ENCODE measurements around the gene LEF1. TPM values are rescaled to one million over a fixed set of nuclear protein-coding genes. Genes with fewer than 3 reads are reported as not detected.

LEF1 gene
- 2.0 and 3.0 TPM in 2 replicates for total RNA-seq (2022)
- percentile 28 among the genes with signal in this experiment for Bru-seq, nascent RNA
- percentile 16 among the genes with signal in this experiment for BruChase-seq, experiment 1, labeled RNA remaining after a 6-hour chase
- percentile 19 among the genes with signal in this experiment for BruChase-seq, experiment 2, labeled RNA remaining after a 2-hour chase
- long read RNA-seq, partial matches to known transcripts: 0 of 6 reads
- long read RNA-seq, other reads (novel, unspliced or antisense): 1 of 6 reads

GRCh38 chr4:108168671-108169523, at the start of gene LEF1:
TSS of gene LEF1 (minus strand) at chr4:108168932. CDS start at chr4:108167767, 1,165 bp downstream.
- Mint-ChIP-seq H3K36me3 (ENCODE audit: insufficient read depth, unreplicated experiment) (no peaks in the 10 kb centered on the region), H3K27ac (ENCODE audit: low read depth, unreplicated experiment) (no peak within 1 kb of the TSS), H3K4me1 (ENCODE audit: insufficient read depth, unreplicated experiment) (peaks cover 15% of the 10 kb centered on the region), H3K4me3 (ENCODE audit: unreplicated experiment) (peak within 1 kb of the TSS; percentile 85), H3K27me3 (ENCODE audit: insufficient read depth, unreplicated experiment) (peaks cover 39% of the 10 kb centered on the region), H3K9me3 (ENCODE audit: unreplicated experiment) (no peaks in the 10 kb centered on the region)
- peak; percentile 63 for DNase-seq (ENCODE audit: unreplicated experiment)
- POLR2A ChIA-PET: interaction anchor here (0.6 to 1.8 kb wide), 3 partner anchors 11 to 298 kb away, joined by 3 to 5 read pairs (median 4); no protein-coding TSS in a partner anchor
- no TSS peak for BruUV-seq (replicated peaks)
- TF ChIP-seq CTCF (IDR thresholded peaks at IDR 0.05; ENCODE audit: unreplicated experiment): no peak
- CTCF ChIA-PET: interaction anchor here (0.6 to 1.1 kb wide), 3 partner anchors 109 to 404 kb away, joined by 3 read pairs; no protein-coding TSS in a partner anchor
- intact Hi-C loops (cut with micrococcal nuclease): no loop called here

DNA sequence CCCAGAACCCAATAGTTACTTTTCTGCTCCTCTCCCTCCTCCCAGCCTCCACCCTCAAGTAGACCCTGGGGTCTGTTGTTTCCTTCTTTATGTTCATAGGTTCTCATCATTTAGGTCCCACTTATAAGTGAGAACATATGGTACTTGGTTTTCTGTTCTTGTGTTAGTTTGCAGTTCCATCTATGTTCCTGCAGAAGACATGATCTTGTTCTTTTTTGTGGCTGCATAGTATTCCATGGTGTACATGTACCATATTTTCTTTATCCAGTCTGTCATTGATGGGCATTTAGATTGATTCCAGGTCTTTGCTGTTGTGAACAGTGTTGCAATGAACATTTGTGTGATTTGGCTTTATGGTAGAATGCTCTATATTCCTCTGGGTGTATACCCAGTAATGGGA, 47.8 kb upstream of the LEF1 start:
- no peak for DNase-seq (ENCODE audit: unreplicated experiment)
- no peaks in the 10 kb centered on the region for H3K27me3 Mint-ChIP-seq (ENCODE audit: insufficient read depth, unreplicated experiment)
- no peaks in the 10 kb centered on the region for H3K9me3 Mint-ChIP-seq (ENCODE audit: unreplicated experiment)
- ChIA-PET POLR2A (interaction anchor here (0.6 kb wide), 1 partner anchor 328 kb away, joined by 3 read pairs; no protein-coding TSS in a partner anchor), CTCF (no interaction called here)
- no peak overlapping the region for H3K27ac Mint-ChIP-seq (ENCODE audit: low read depth, unreplicated experiment)
- H3K36me3 Mint-ChIP-seq (ENCODE audit: insufficient read depth, unreplicated experiment): no peaks in the 10 kb centered on the region
- TF ChIP-seq CTCF (IDR thresholded peaks at IDR 0.05; ENCODE audit: unreplicated experiment): no peak
- intact Hi-C loops (cut with micrococcal nuclease): no loop called here
- H3K4me1 Mint-ChIP-seq (ENCODE audit: insufficient read depth, unreplicated experiment): no peaks in the 10 kb centered on the region
- no peak overlapping the region for H3K4me3 Mint-ChIP-seq (ENCODE audit: unreplicated experiment)
- BruUV-seq (replicated peaks): no TSS peak

DNA sequence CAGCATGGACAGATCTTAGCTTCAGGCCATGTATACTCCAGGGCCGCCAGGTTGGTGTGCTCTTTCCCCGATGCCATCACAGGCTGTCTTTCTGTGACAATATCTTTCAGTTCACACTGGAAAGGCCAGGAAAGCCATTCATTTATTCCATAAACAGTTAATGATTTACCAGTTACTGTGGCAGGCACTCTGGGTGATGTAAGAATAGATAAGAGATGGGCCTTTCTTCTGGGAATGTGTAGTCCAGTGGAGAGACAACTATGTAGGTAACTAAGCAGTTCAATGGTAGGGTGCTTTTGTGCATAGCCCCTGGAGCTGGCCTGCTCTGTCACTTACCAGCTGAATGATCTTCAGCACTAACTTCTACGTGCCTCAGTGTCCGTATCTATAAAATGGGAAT, 46.3 kb upstream of the LEF1 start:
- Mint-ChIP-seq H3K4me3 (ENCODE audit: unreplicated experiment) (no peak overlapping the region), H3K9me3 (ENCODE audit: unreplicated experiment) (no peaks in the 10 kb centered on the region), H3K4me1 (ENCODE audit: insufficient read depth, unreplicated experiment) (no peaks in the 10 kb centered on the region), H3K27ac (ENCODE audit: low read depth, unreplicated experiment) (no peak overlapping the region), H3K36me3 (ENCODE audit: insufficient read depth, unreplicated experiment) (no peaks in the 10 kb centered on the region), H3K27me3 (ENCODE audit: insufficient read depth, unreplicated experiment) (no peaks in the 10 kb centered on the region)
- ChIA-PET POLR2A (no interaction called here), CTCF (interaction anchor here (0.7 kb wide), 1 partner anchor 27 kb away, joined by 4 read pairs; no protein-coding TSS in a partner anchor)
- DNase-seq (ENCODE audit: unreplicated experiment): no peak
- intact Hi-C loops (cut with micrococcal nuclease): no loop called here
- no peak for TF ChIP-seq CTCF (IDR thresholded peaks at IDR 0.05; ENCODE audit: unreplicated experiment)
- no TSS peak for BruUV-seq (replicated peaks)

DNA sequence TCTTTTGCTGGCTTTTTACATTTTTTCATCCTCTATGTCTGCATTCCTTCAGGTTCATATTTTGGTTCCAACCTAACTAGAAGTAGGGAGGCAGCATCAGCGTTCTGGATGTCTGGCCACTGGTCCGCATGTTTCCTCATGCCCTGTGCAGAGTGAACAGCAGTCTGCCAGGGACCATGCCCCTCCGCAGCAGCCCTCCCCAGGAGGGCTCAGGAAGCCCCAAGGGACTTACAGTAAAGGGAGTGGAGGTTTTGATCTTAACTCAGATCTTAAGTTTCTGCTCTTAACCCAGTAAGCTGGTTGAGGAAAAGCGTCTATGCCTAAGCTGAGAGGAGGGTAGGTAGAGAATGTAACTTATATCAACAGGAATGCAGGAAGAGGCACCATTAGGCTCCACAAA, 45.0 kb upstream of the LEF1 start:
- CTCF ChIA-PET: no interaction called here
- no TSS peak for BruUV-seq (replicated peaks)

More for the DNA sequence above, 45.0 kb upstream of the LEF1 start:
- TF ChIP-seq CTCF (IDR thresholded peaks at IDR 0.05; ENCODE audit: unreplicated experiment): no peak
- intact Hi-C loops (cut with micrococcal nuclease): no loop called here
- Mint-ChIP-seq H3K27ac (ENCODE audit: low read depth, unreplicated experiment) (no peak overlapping the region), H3K9me3 (ENCODE audit: unreplicated experiment) (no peaks in the 10 kb centered on the region), H3K4me1 (ENCODE audit: insufficient read depth, unreplicated experiment) (no peaks in the 10 kb centered on the region), H3K36me3 (ENCODE audit: insufficient read depth, unreplicated experiment) (no peaks in the 10 kb centered on the region), H3K4me3 (ENCODE audit: unreplicated experiment) (no peak overlapping the region), H3K27me3 (ENCODE audit: insufficient read depth, unreplicated experiment) (no peaks in the 10 kb centered on the region)
- POLR2A ChIA-PET: no interaction called here
- DNase-seq (ENCODE audit: unreplicated experiment): no peak
